ENCODE results near the gene ZNF608.

ZNF608 gene

DNA sequence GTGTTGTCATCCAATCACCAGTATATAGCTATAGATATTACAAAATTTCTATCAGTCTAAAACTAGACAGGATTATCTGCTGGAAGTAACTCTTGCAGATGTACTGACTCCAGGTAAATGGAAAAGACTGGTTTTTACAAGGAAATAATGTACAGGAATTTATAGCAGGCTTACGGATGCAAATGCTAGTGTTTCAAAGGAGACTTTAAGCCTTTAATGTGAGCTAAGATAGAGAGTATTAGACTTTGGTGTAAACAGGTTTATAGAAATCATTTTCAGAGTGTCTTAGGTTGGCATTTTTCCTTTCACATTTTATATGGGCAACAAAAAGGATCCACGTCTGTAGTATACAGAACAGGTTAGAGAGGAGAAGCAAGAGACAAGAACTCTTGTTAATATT lies 16.1 kb downstream of the ZNF608 start:
- TF ChIP-seq, protein P1, sequence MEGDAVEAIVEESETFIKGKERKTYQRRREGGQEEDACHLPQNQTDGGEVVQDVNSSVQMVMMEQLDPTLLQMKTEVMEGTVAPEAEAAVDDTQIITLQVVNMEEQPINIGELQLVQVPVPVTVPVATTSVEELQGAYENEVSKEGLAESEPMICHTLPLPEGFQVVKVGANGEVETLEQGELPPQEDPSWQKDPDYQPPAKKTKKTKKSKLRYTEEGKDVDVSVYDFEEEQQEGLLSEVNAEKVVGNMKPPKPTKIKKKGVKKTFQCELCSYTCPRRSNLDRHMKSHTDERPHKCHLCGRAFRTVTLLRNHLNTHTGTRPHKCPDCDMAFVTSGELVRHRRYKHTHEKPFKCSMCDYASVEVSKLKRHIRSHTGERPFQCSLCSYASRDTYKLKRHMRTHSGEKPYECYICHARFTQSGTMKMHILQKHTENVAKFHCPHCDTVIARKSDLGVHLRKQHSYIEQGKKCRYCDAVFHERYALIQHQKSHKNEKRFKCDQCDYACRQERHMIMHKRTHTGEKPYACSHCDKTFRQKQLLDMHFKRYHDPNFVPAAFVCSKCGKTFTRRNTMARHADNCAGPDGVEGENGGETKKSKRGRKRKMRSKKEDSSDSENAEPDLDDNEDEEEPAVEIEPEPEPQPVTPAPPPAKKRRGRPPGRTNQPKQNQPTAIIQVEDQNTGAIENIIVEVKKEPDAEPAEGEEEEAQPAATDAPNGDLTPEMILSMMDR (IDR thresholded peaks at IDR 0.05): no peak

DNA sequence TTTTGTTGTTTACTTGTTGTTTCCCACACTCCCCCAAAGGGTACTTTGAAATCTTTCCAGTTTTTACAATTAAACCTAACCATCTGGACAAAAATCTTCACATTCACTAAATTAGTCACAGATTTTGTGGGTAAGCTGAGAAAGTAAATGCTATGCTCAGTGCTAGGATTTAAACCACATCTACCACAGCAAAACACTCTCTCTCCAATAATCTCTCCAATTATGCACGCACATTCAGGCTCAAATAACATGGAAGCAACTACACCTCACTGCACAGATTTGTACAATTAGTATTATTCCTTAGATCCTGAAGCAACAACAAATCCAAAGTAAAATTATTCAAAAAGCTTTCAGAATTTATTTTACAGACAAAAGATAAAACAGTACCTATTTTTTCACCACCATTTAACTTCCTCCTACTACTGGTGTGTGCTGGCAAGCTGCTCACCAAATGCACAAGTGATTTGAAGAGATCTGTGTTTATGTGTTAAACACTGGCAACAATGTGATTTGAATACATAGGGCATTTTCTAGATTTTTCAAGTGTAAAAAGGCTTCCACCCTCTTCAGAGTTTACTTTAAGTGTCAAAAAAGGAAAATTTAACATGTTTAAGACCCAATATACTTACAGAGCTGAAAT lies 16.6 kb downstream of the ZNF608 start:
- TF ChIP-seq, protein P1 (IDR thresholded peaks at IDR 0.05): no peak

DNA sequence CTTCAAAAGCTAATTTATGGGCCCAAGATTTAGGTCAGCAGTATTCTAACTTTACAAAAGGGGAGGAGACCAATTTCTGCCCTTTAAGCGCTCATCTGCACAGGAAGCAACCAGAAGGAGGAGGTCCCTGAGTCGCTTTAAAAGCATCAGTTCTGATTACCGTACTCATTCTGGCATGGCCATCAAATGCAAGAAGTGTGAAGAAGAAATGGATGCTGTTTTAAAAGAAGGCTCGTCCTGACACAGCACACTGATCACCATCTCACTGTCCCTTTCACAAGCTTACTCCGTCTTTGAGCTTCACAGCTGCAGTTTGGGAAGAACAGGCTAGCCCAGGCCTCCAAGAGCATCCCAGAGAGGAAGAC lies 17.5 kb downstream of the ZNF608 start:
- TF ChIP-seq, protein P1 (IDR thresholded peaks at IDR 0.05): no peak

DNA sequence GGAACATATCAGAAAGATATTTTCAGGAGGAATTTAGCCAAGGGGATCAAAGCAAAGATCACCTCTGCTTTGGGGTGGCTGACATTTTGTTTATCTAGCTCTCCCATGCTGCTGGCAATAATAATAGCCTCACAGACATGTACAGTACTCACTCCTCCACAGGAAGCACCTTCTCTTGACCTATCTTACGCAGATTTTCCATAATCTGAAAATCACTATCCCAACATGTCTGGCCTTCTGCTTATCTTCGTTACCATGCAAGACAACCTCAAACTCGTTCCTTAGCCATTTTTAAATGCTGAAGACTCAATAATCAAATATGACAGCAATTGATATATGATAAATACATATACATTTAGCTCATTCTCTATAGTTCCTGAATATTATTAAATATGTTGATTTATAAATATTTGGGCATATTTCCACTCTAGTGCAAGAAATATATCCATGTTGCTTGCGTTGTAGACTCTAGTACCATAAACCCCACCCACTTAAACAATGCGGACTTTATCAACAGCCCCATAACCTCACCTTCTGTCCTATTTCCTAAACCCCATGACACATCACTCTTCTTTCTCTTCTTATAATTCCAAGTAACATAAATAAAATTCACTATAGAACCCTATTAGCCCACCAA lies 18.0 kb downstream of the ZNF608 start:
- TF ChIP-seq, protein P1 (IDR thresholded peaks at IDR 0.05): no peak

DNA sequence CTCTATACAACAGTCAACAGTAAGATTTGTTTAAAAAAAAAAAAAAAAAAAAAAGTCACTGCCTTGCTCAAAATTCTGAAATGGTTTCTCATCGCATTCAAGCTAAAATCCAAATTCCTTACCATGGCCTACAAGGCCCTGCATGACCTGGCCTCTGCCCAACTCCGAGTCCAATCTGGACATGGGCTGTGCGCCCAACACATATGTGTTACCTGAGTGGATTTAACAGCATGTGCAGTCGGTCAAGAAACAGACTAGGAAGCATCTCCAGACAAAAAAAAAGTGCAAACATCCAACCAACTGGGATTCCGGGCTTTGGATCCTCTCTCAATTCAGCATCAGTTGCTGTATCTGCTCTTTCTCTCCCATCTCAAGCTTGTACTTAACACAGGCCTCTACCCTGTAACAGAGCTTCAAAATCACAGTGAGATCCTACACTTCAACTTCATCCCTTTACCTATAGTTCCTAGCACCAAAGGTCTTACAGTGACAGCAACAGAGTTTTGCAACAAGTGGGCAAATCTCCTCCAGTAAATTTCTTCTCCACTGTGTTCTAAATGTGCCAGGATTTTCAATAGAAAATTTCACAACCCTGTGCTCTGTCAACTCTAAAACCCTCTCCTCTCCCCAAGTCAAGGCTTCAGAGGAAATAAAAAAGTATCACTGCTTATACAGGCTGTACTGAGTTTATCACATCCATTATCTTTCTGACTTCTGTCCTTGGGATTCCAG lies 19.6 kb downstream of the ZNF608 start:
- TF ChIP-seq, protein P1 (IDR thresholded peaks at IDR 0.05): no peak

DNA sequence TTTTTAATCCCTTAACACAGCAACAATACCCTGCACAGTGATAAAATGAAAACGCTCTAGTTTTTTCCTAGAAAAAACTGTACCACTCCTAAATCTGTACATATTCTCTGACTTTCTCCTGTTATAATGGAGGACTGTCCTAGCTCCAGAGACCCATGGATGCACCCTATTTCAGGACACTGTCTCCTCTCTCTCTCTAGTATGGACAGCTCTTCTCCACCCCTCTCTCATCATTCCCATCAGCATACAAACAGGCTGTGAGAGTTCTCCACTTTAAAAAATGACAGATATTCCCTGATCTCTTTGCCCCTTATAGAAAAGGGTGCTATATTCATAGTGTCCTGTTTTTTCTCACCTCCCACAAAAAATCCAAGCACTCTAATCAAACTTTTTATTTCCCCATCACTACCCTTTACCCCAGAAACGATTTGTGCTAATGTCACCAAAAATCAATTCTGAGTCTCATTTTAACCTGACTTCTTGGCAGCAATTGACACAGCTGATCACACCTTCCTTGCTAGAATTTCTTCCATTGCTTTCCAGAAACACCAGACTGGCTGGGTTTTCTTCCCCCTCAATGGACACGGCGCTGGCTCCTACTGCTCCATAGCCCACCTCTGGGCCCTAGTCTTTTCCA lies 20.7 kb downstream of the ZNF608 start:
- TF ChIP-seq, protein P1 (IDR thresholded peaks at IDR 0.05): no peak

DNA sequence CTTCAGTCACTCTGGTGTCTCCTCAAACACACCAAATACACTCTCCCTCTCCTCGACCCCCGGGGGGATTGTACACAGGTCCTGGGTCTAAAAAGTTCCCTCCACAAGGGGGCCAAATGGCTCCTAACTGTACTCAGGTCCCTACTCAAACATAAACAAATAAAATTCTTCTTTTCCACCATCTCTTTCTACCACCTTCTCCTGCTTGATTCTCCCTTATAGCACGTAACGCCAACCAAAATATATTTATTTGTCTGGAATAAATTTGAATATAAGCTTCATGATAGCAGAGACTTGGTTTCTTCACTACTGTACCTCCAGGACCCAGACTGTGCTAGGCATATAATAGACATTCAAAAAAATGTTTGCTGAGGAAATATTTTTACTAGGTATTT lies 21.4 kb downstream of the ZNF608 start:
- TF ChIP-seq, protein P1 (IDR thresholded peaks at IDR 0.05): peak; percentile 12; the same call in 1 of the 2 replicates
